Caco-2 (cell line): ENCODE results near the gene PAFAH1B2. TPM values are rescaled to one million over a fixed set of nuclear protein-coding genes. Genes with fewer than 3 reads are reported as not detected.

ENCODE experiments used
- BruUV-seq: library from RNA; stranded (reverse); fragments of 400-500 nt; replicated peaks from 2 replicates; lab custom pipeline; 2021; lab: Mats Ljungman, UMichigan
- CTCF ChIA-PET: fragments of 300-600 bp; sonication (Branson Sonifier 250); formaldehyde crosslinking; loops from one replicate; lab custom pipeline; 2022; ENCODE audit warnings: antibody characterized with exemption; lab: Charles Lee
- POLR2A ChIA-PET: fragments of 300-600 bp; sonication (Branson Sonifier 250); formaldehyde crosslinking; loops from one replicate; lab custom pipeline; 2022; ENCODE audit warnings: antibody characterized with exemption; lab: Charles Lee
- DNase-seq, 2 experiments: peaks; one replicate each; pipeline versions ENCODE4 v3.0.0 to v3.0.0-alpha.2; 2020 to 2022
- H3K27me3 ChIP-seq: replicated peaks from 2 replicates; pipeline ENCODE4 v1.6.0; 2011; ENCODE audit warnings: low read length; ENCODE audit not compliant: control insufficient read depth, insufficient read depth
- H3K36me3 ChIP-seq: 2 replicates; pipeline ENCODE4 v1.5.1; 2011; ENCODE audit warnings: low read length; ENCODE audit not compliant: control insufficient read depth, insufficient read depth
- H3K4me1 ChIP-seq: fragments of 250-450 bp; sonication (Bioruptor Pico); 2 replicates; pipeline ENCODE4 v1.5.1; 2020; ENCODE audit warnings: mild to moderate bottlenecking
- H3K4me3 ChIP-seq: 2 replicates; pipeline ENCODE4 v1.5.1; 2011; ENCODE audit warnings: low read depth, mild to moderate bottlenecking, control low read depth, low read length
- H3K9me3 ChIP-seq: fragments of 250-450 bp; sonication (Bioruptor Pico); 2 replicates; pipeline ENCODE4 v1.5.1; 2020; ENCODE audit warnings: mild to moderate bottlenecking, moderate library complexity
- H3K27ac Mint-ChIP-seq: one replicate; pipeline ENCODE4 v1.8.0; 2022; ENCODE audit warnings: mixed read lengths; ENCODE audit not compliant: unreplicated experiment
- H3K27me3 Mint-ChIP-seq: one replicate; pipeline ENCODE4 v1.8.0; 2022; ENCODE audit warnings: mixed read lengths; ENCODE audit not compliant: insufficient read depth, unreplicated experiment
- H3K36me3 Mint-ChIP-seq: one replicate; pipeline ENCODE4 v1.8.0; 2022; ENCODE audit warnings: mild to moderate bottlenecking, mixed read lengths; ENCODE audit not compliant: insufficient read depth, unreplicated experiment
- H3K4me1 Mint-ChIP-seq: one replicate; pipeline ENCODE4 v1.8.0; 2022; ENCODE audit warnings: low read depth, mixed read lengths; ENCODE audit not compliant: unreplicated experiment
- H3K4me3 Mint-ChIP-seq: one replicate; pipeline ENCODE4 v1.8.0; 2022; ENCODE audit warnings: mild to moderate bottlenecking, moderate library complexity, mixed read lengths; ENCODE audit not compliant: unreplicated experiment
- H3K9me3 Mint-ChIP-seq: one replicate; pipeline ENCODE4 v1.8.0; 2022; ENCODE audit warnings: mixed read lengths; ENCODE audit not compliant: unreplicated experiment
- CTCF ChIP-seq, 2 experiments: fragments of 200-600 bp in 1 of 2; IDR thresholded peaks; 1 replicate in 1 of 2; 2 replicates in 1 of 2; pipeline versions ENCODE4 v1.5.1 to v1.8.0; 2011 to 2022; ENCODE audit warnings: antibody characterized with exemption in 1 of 2, control low read depth in 1 of 2, inconsistent platforms in 1 of 2, low read depth in 1 of 2, low read length in 1 of 2, mild to moderate bottlenecking in 1 of 2, moderate library complexity in 1 of 2; ENCODE audit not compliant: insufficient read depth in 1 of 2, severe bottlenecking in 1 of 2, unreplicated experiment in 1 of 2
- intact Hi-C: fragments of 100-400 bp; cut with micrococcal nuclease; formaldehyde crosslinking; loops from one replicate; pipeline ENCODE4 v1.10.0; 2022; ENCODE audit not compliant: unreplicated experiment
- total RNA-seq: library from RNA; stranded (reverse); gene quantifications from 2 replicates; pipeline ENCODE4 v1.2.3, GENCODE V29; 2022

The PAFAH1B2 gene
- total RNA-seq, 1 experiment from 2014 or later, result 167 TPM

DNA sequence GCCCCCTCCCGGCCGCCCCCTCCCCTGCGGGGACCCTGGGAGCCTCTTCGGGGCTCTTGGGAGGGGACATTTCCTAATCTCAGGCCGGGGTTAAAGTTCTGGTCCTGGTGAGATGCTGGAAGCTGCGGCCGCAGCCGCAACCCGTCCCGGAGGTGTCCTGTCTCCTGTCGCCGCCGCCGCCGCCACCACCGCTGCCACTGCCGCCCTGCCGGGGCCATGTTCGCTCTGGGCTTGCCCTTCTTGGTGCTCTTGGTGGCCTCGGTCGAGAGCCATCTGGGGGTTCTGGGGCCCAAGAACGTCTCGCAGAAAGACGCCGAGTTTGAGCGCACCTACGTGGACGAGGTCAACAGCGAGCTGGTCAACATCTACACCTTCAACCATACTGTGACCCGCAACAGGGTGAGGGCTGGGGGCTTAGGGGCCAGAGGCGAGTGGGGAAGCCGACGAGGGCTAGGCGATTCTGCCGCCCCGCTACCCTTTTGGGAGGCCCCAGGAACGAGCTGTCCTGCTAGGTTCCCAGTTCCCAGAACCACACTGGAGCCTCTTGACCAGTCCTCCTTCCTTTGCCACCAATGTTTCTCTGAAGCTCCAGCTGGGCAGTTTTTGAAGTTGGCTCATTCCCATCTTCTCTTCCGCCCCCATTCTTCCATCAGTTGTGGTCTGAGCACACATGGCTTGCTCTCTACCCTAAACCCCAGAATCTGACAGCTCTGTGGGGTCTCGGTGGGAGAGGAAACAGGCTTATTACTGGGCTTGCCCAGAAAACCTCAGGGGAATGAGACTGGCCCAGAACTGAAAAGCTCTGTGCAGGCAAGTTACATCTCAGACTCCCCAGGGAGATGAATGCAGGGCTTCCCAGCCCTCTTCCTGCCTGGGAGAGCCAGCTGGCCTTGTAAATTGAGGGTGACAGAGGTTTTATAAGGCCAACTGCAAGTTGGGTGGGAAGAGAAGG is 35.2 kb downstream of the PAFAH1B2 start:
- CTCF ChIA-PET, result interaction anchor here (1.0 to 4.0 kb wide), 8 partner anchors 16 to 406 kb away, joined by 3 to 38 read pairs (median 4); partner anchors contain the start of genes BUD13, PAFAH1B2 and PCSK7
- DNase-seq, result peak; percentile 75 to 81
- Histone ChIP-seq H3K4me1 (peaks cover 27% of the 10 kb centered on the region), H3K9me3 (no peaks in the 10 kb centered on the region), H3K36me3 (peaks cover 9% of the 10 kb centered on the region), H3K4me3 (peak overlapping the region; percentile 87), H3K27me3 (no peaks in the 10 kb centered on the region)
- H3K9me3 Mint-ChIP-seq, result no peaks in the 10 kb centered on the region
- H3K27ac Mint-ChIP-seq, result peak overlapping the region; percentile 96
- H3K27me3 Mint-ChIP-seq, result no peaks in the 10 kb centered on the region
- intact Hi-C loops, result no loop called here
- POLR2A ChIA-PET, result interaction anchor here (0.6 to 1.9 kb wide), 12 partner anchors 20 to 359 kb away, joined by 3 to 21 read pairs (median 6); partner anchors contain the start of genes CEP164, PAFAH1B2 and TAGLN
- peaks cover 30% of the 10 kb centered on the region for H3K4me1 Mint-ChIP-seq
- no TSS peak for BruUV-seq
- H3K36me3 Mint-ChIP-seq, result peaks cover 62% of the 10 kb centered on the region
- H3K4me3 Mint-ChIP-seq, result peak overlapping the region; percentile 97
- no peak for TF ChIP-seq CTCF (IDR thresholded peaks at IDR 0.05; ENCODE audit: insufficient read depth in 1 of 2, low read depth in 1 of 2, low read length in 1 of 2, severe bottlenecking in 1 of 2, unreplicated experiment in 1 of 2)

DNA sequence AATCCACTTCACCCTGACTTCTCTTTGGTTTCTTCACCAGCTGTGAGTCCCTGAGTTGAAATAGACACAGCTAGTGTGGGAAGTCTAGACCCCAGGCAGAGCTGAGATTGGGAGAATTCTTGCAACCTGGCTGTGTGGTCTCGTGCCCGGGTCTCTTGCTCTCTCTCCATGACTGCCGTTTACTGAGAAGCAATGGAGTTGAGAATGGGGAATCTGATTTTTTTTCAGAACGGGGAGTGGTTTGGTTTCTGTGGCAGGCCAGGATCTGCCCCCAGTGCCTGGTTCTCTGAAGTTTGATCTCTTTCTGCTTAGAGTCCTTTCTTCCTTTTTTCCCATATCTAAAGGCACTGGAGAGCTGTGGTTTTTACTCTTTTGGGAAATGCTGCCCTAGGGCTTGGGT is 35.9 kb downstream of the PAFAH1B2 start:
- no peaks in the 10 kb centered on the region for H3K9me3 Mint-ChIP-seq
- TF ChIP-seq CTCF (IDR thresholded peaks at IDR 0.05; ENCODE audit: insufficient read depth in 1 of 2, low read depth in 1 of 2, low read length in 1 of 2, severe bottlenecking in 1 of 2, unreplicated experiment in 1 of 2), result no peak
- peaks cover 34% of the 10 kb centered on the region for H3K4me1 Mint-ChIP-seq
- Histone ChIP-seq H3K9me3 (no peaks in the 10 kb centered on the region), H3K27me3 (no peaks in the 10 kb centered on the region), H3K36me3 (peaks cover 9% of the 10 kb centered on the region), H3K4me1 (peaks cover 32% of the 10 kb centered on the region), H3K4me3 (peak overlapping the region; percentile 87)
- DNase-seq, result no peak
- no TSS peak for BruUV-seq
- ChIA-PET POLR2A (interaction anchor here (1.0 kb wide), 1 partner anchor 36 kb away, joined by 15 read pairs; the partner anchor contains the start of gene PAFAH1B2), CTCF (interaction anchor here (0.6 to 4.0 kb wide), 7 partner anchors 15 to 315 kb away, joined by 3 to 38 read pairs (median 3); partner anchors contain the start of gene PAFAH1B2)
- peaks cover 55% of the 10 kb centered on the region for H3K36me3 Mint-ChIP-seq
- H3K4me3 Mint-ChIP-seq, result peak overlapping the region; percentile 97
- H3K27me3 Mint-ChIP-seq, result no peaks in the 10 kb centered on the region
- intact Hi-C loops, result no loop called here
- peak overlapping the region; percentile 96 for H3K27ac Mint-ChIP-seq
